ENCODE data around the gene KDR. TPM values are rescaled to one million over a fixed set of nuclear protein-coding genes. Genes with fewer than 3 reads are reported as not detected.

Gene KDR
- total RNA-seq, result 10 to 100 TPM; 32.5 to 52.9 TPM

GRCh38 chr4:55125087-55125721 is at the start of gene KDR:
TSS of gene KDR (minus strand) at chr4:55125595. CDS start at chr4:55125293, 302 bp downstream.
- no peak for DNase-seq (ENCODE audit: low spot score)
- peak within 1 kb of the TSS; percentile 39 to 58 for H3K4me3 ChIP-seq

GRCh38 chr4:55173580-55173979 is 48.2 kb upstream of the KDR start:
- no peak for TF ChIP-seq CTCF (IDR thresholded peaks at IDR 0.05)

More at GRCh38 chr4:55125087-55125721, at the start of gene KDR:
- H3K27ac ChIP-seq, result peak within 1 kb of the TSS; percentile 18 to 57
- H3K36me3 ChIP-seq, result no peaks in the 10 kb centered on the region
- no peak for TF ChIP-seq CTCF (IDR thresholded peaks at IDR 0.05)
- no peaks in the 10 kb centered on the region for H3K27me3 ChIP-seq
- peaks cover 0 to 16% of the 10 kb centered on the region in 2 donors for H3K4me1 ChIP-seq
- H3K9me3 ChIP-seq, result no peaks in the 10 kb centered on the region

GRCh38 chr4:55172694-55173287 is 47.4 kb upstream of the KDR start:
- Histone ChIP-seq H3K27ac (peak overlapping the region in 1 of 2 donors; percentile 61), H3K27me3 (no peaks in the 10 kb centered on the region), H3K4me1 (no peaks in the 10 kb centered on the region), H3K9me3 (no peaks in the 10 kb centered on the region), H3K4me3 (no peak overlapping the region), H3K36me3 (no peaks in the 10 kb centered on the region)
- no peak for DNase-seq (ENCODE audit: low spot score)
- no peak for TF ChIP-seq CTCF (IDR thresholded peaks at IDR 0.05)

More at GRCh38 chr4:55173580-55173979, 48.2 kb upstream of the KDR start:
- no peak overlapping the region for H3K27ac ChIP-seq
- peaks cover 0 to under 1% of the 10 kb centered on the region in 2 donors for H3K4me1 ChIP-seq
- H3K27me3 ChIP-seq, result no peaks in the 10 kb centered on the region
- no peak overlapping the region for H3K4me3 ChIP-seq
- no peaks in the 10 kb centered on the region for H3K36me3 ChIP-seq
- DNase-seq (ENCODE audit: low spot score), result no peak
- H3K9me3 ChIP-seq, result no peaks in the 10 kb centered on the region

- Histone ChIP-seq H3K9me3 (no peaks in the 10 kb centered on the region), H3K4me3 (no peak overlapping the region), H3K27ac (no peak overlapping the region), H3K27me3 (no peaks in the 10 kb centered on the region), H3K36me3 (no peaks in the 10 kb centered on the region), H3K4me1 (no peaks in the 10 kb centered on the region)
- TF ChIP-seq CTCF (IDR thresholded peaks at IDR 0.05), result no peak
- DNase-seq (ENCODE audit: low spot score), result no peak
These were observed 45.1 kb upstream of the KDR start for GRCh38 chr4:55170462-55170861.

- no peak for TF ChIP-seq CTCF (IDR thresholded peaks at IDR 0.05)
- H3K27ac ChIP-seq, result no peak overlapping the region
- no peaks in the 10 kb centered on the region for H3K9me3 ChIP-seq
- DNase-seq (ENCODE audit: low spot score), result no peak
- no peak overlapping the region for H3K4me3 ChIP-seq
- H3K4me1 ChIP-seq, result no peaks in the 10 kb centered on the region
- no peaks in the 10 kb centered on the region for H3K36me3 ChIP-seq
- H3K27me3 ChIP-seq, result no peaks in the 10 kb centered on the region
These were observed 44.1 kb upstream of the KDR start for GRCh38 chr4:55169352-55169961.

Data from right atrium auricular region (tissue), 2 donors.